GM13976 (cell line): Measurements from ENCODE around the gene BORCS5.
"Not testable (repeated sequence)": the region's sequence is repeated elsewhere in the genome, so short reads cannot be mapped to it uniquely, and the experiment has no call there.

Experiments
- DNase-seq: peaks from one replicate; pipeline ENCODE4 v3.0.0; 2012; ENCODE audit warnings: low spot score
- CTCF ChIP-seq: IDR thresholded peaks from 2 replicates; pipeline ENCODE4 v1.5.1; 2012; ENCODE audit warnings: borderline replicate concordance, mild to moderate bottlenecking; ENCODE audit not compliant: insufficient read depth; ENCODE audit errors: extremely low read depth, missing control alignments, control extremely low read depth
- in situ Hi-C: fragments of 300-500 bp; cut with MboI; formaldehyde crosslinking; loops from one replicate; pipeline ENCODE4 v1.12.0; 2022; ENCODE audit warnings: low sequenced_read_pairs, mixed read lengths, inconsistent platforms; ENCODE audit not compliant: unreplicated experiment

Gene BORCS5

GRCh38 chr12:12406762-12407161, 49.9 kb downstream of the BORCS5 start:
- in situ Hi-C loops: no loop called here
- no peak for DNase-seq
- TF ChIP-seq CTCF: no peak

- no peak for DNase-seq
- no peak for TF ChIP-seq CTCF
- in situ Hi-C loops: no loop called here
Measured at GRCh38 chr12:12408265-12408690, 51.4 kb downstream of the BORCS5 start.

GRCh38 chr12:12409337-12409736, 52.5 kb downstream of the BORCS5 start:
- DNase-seq, in situ Hi-C loops: not testable (repeated sequence)

- in situ Hi-C loops: no loop called here
- no peak for DNase-seq
- no peak for TF ChIP-seq CTCF
Measured at GRCh38 chr12:12415886-12416285, 59.0 kb downstream of the BORCS5 start.

GRCh38 chr12:12419165-12419564, 62.3 kb downstream of the BORCS5 start:
- in situ Hi-C loops, DNase-seq: not testable (repeated sequence)

- DNase-seq: no peak
- in situ Hi-C loops: no loop called here
- TF ChIP-seq CTCF: no peak
Measured at GRCh38 chr12:12423367-12423766, 66.5 kb downstream of the BORCS5 start.

- in situ Hi-C loops: no loop called here
- DNase-seq: no peak
- TF ChIP-seq CTCF: no peak
Measured at GRCh38 chr12:12425001-12425400, 68.1 kb downstream of the BORCS5 start.

GRCh38 chr12:12425616-12426015, 68.7 kb downstream of the BORCS5 start:
- in situ Hi-C loops: no loop called here
- TF ChIP-seq CTCF: no peak
- DNase-seq: no peak
